Endothelial cell (in vitro differentiated cells): ENCODE measurements around the gene NTNG2. TPM values are rescaled to one million over a fixed set of nuclear protein-coding genes. Genes with fewer than 3 reads are reported as not detected.

Experiments used
- DNase-seq: peaks from one replicate; pipeline ENCODE4 v3.0.0; 2021; ENCODE audit warnings: low spot score
- H3K27ac Mint-ChIP-seq: one replicate; pipeline ENCODE4 v1.8.0; 2021; ENCODE audit warnings: mixed read lengths, inconsistent platforms; ENCODE audit not compliant: unreplicated experiment
- H3K27me3 Mint-ChIP-seq: one replicate; pipeline ENCODE4 v1.8.0; 2021; ENCODE audit warnings: mild to moderate bottlenecking, moderate library complexity, mixed read lengths, inconsistent platforms; ENCODE audit not compliant: unreplicated experiment
- H3K36me3 Mint-ChIP-seq: one replicate; pipeline ENCODE4 v1.8.0; 2021; ENCODE audit warnings: mild to moderate bottlenecking, low read depth, mixed read lengths, inconsistent platforms; ENCODE audit not compliant: unreplicated experiment
- H3K4me1 Mint-ChIP-seq: one replicate; pipeline ENCODE4 v1.8.0; 2021; ENCODE audit warnings: mild to moderate bottlenecking, mixed read lengths, inconsistent platforms; ENCODE audit not compliant: unreplicated experiment
- H3K4me3 Mint-ChIP-seq: one replicate; pipeline ENCODE4 v1.8.0; 2021; ENCODE audit warnings: mild to moderate bottlenecking, mixed read lengths, inconsistent platforms; ENCODE audit not compliant: unreplicated experiment
- H3K9me3 Mint-ChIP-seq: one replicate; pipeline ENCODE4 v1.8.0; 2021; ENCODE audit warnings: mixed read lengths, inconsistent platforms; ENCODE audit not compliant: unreplicated experiment
- CTCF ChIP-seq: fragments of 200-600 bp; sonication (generic); IDR thresholded peaks from one replicate; pipeline ENCODE4 v1.5.0; 2021; ENCODE audit warnings: antibody characterized with exemption; ENCODE audit not compliant: unreplicated experiment
- total RNA-seq: library from RNA; stranded (reverse); fragmentation: NEBNext Ultra II Directional; extraction: Animal tissue kit (Norgen Biotek cat#: 25700); gene quantifications from one replicate; pipeline ENCODE4 v1.2.1, GENCODE V29; 2021; ENCODE audit not compliant: unreplicated experiment

Gene NTNG2
- total RNA-seq, 1 donor from 2014 or later: 0.38 TPM

- H3K9me3 Mint-ChIP-seq: no peaks in the 10 kb centered on the region
Measured at GRCh38 chr9:132200706-132201105, 38.8 kb downstream of the NTNG2 start.

DNA sequence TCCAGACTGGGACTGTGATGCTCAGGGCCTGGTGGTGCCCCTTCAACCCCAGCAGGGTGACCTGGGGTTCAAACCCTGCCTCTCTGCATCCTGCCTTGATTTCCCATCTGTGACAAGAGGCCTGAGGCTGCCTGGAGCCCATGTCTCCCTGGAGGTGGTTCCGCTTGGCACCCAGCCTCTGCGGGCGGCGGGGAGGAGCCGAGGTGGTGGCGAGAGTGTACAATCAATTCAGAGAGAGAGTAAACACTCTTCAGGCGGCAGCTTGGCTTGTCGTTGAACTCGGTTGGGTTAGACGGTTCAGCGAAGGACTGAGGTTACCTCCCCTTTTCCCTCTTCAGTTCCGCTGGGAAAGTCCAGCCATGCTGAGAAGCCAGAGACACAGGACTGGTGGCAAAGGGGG is 39.3 kb downstream of the NTNG2 start:
- Mint-ChIP-seq H3K36me3 (peaks cover 3% of the 10 kb centered on the region), H3K27ac (no peak overlapping the region), H3K9me3 (no peaks in the 10 kb centered on the region), H3K4me3 (no peak overlapping the region), H3K4me1 (no peaks in the 10 kb centered on the region), H3K27me3 (peaks cover 13% of the 10 kb centered on the region)
- TF ChIP-seq CTCF: no peak
- DNase-seq: no peak

More at GRCh38 chr9:132200706-132201105, 38.8 kb downstream of the NTNG2 start:
- no peak overlapping the region for H3K4me3 Mint-ChIP-seq
- no peak for DNase-seq
- TF ChIP-seq CTCF: no peak
- H3K27ac Mint-ChIP-seq: no peak overlapping the region
- peaks cover 11% of the 10 kb centered on the region for H3K27me3 Mint-ChIP-seq
- peaks cover 3% of the 10 kb centered on the region for H3K36me3 Mint-ChIP-seq
- no peaks in the 10 kb centered on the region for H3K4me1 Mint-ChIP-seq

- Mint-ChIP-seq H3K4me1 (no peaks in the 10 kb centered on the region), H3K36me3 (peaks cover 3% of the 10 kb centered on the region), H3K27me3 (peaks cover 13% of the 10 kb centered on the region), H3K4me3 (no peak overlapping the region), H3K27ac (no peak overlapping the region), H3K9me3 (no peaks in the 10 kb centered on the region)
- no peak for DNase-seq
- TF ChIP-seq CTCF: no peak
Measured at GRCh38 chr9:132201780-132202703, 40.2 kb downstream of the NTNG2 start.

- TF ChIP-seq CTCF: no peak
- Mint-ChIP-seq H3K9me3 (no peaks in the 10 kb centered on the region), H3K27me3 (peaks cover 20% of the 10 kb centered on the region), H3K4me3 (peak overlapping the region; percentile 60), H3K27ac (no peak overlapping the region), H3K36me3 (no peaks in the 10 kb centered on the region), H3K4me1 (peaks cover 6% of the 10 kb centered on the region)
- no peak for DNase-seq
Measured at GRCh38 chr9:132204883-132205282, 43.0 kb downstream of the NTNG2 start.

GRCh38 chr9:132207215-132207614 is 45.4 kb downstream of the NTNG2 start:
- no peak for TF ChIP-seq CTCF
- Mint-ChIP-seq H3K9me3 (no peaks in the 10 kb centered on the region), H3K27ac (no peak overlapping the region), H3K27me3 (peaks cover 18% of the 10 kb centered on the region), H3K36me3 (no peaks in the 10 kb centered on the region), H3K4me1 (peaks cover 6% of the 10 kb centered on the region), H3K4me3 (no peak overlapping the region)
- DNase-seq: no peak
